IPS DF 19.7 (cell line): Measurements from ENCODE around the gene IL7R.

Experiments
- DNase-seq: peaks from one replicate; pipeline ENCODE4 v3.0.0-alpha.2; 2013; ENCODE audit warnings: low read depth, low spot score

Gene IL7R

DNA sequence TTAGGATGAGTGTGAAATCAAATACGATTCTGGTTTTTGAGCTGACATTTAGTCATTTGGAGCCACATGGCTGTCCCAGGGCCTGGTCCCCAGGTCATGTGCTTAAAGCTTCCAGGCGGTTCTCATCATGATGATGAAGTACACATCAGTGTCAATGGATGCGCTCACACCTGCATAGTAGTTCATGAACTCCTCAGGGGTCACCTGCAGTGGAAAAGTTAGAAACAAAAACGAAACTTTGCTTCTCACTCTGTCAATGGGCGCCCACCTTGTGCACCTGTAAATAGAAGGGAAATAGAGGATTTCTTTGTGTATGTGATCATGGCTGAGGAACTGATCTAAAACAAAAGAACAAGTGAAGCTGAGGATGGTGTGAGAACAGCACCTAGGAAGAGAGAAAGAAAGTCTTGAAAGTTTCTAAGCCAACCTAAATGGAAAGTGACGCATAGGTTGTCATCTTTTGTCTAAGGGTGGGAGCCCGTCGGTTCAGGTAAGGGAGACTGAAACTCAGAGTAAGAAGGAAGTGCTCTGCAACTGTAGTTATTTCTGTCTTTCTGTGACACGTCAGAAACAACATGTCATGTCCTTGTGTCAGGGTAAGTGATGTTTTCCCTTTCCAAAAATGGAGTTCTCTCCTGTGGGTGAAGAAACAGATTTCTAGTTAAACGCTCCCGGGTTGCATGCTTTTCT lies 47.9 kb downstream of the IL7R start:
- no peak for DNase-seq

DNA sequence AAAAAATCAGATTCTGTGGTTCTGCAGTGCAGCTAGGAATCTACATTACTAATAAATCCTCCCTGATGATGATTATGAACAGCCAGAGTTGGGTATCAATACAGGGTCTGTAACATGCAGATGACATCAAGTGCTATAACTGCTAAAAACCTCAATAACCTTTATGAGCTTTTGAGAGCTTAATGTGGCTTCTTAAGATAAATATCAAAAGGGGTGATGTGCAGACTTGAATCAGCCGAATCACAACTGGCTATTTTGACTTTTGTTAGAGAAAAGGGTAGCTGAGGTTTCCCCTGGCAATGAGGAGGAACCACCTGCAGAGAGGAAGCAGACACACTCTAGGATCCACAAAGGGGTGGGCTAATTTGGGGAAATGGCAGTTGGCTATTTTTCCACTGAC lies 51.5 kb downstream of the IL7R start:
- DNase-seq: no peak

DNA sequence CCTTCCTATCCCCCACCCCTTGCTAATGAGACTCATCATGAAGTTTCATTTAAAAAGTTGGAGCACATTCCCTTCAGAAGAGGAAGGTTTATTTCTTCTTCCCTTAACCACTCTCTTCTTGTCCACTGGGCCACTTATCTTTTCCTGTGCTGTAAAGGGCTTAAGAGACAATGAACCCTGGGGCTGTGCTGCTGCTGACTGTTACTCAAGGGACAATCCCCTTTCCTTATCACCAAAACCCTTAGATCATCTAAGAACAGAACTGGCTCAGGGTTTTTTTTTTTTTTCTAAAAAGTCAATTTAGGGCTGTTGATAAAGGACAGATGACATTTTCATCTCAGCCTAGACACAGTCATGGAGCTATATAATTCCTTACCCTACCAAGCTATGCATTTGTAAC lies 52.1 kb downstream of the IL7R start:
- DNase-seq: no peak

DNA sequence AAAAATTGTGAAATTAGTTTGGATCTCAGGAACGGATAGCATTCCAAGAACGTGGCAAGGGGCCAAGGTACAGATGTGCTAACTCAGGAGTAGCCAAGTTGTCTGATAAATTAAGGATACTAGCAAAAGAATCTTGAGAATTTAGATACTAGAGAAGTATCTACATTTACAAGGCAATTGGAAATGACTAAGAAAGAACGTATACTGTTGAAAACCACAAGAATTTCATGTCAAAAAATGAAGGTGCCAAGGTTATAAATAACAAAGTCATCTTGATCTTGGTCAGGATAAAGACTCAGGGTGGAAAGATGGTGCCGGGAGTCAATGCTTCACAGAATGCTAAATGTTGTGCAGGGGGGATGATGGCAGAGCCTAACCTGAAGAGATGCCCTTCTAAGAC lies 62.5 kb downstream of the IL7R start:
- DNase-seq: no peak

DNA sequence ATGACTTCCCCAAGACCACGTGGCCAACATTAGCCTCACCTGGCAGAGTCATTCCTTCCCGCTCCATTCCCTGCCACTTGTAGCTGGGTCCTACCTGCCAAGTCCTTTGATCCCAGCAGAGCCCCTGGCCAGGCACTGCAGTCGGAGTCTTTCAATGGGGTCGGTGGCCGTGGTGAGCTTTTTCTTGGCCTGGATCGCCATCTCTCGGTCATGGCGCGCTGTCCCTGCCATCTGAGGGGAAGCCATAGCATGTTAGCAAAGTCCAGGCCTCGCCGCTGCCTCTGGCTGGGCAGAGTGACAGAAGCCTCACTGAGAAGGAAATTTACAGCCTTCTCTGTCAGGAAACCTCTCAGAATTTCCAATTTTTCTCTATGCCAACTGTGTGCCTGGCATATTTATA lies 64.2 kb downstream of the IL7R start:
- no peak for DNase-seq

DNA sequence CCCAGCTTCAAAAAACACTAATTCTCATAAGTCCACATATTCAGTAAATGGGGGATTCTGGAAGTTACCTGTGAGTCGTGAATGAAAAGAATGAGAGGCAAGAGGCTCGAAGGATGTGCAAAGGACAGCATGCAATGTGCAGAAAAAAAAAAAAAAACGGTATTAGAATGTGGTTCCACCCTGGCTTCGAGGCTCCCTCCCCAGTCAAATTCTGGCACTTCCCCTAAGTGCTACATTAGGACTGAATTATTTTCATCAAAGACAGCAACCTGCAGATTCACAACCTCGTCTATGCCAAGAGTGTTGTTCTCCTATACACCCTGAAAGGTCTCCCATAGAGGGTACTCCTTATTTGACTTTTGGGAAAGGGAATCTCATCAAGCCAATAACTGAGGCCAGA lies 65.2 kb downstream of the IL7R start:
- no peak for DNase-seq

DNA sequence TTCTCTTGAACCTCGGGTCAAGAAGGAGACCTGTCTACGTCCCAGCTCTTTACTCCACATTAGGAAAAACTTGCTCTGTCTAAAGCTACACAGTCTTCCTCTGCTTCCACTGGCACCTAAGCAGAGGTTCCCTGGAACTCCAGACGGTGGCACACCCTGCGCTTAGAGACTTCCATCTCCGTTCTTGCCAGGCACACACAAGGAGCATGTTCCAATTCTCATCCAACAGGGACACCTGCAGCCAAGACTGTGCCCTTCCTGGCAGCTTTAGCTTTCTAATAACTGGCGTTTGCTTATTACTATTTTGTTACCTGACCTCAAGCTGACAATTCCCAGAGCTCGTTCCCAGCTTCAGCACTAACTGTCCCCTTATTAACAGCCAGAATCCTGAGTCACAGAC lies 65.8 kb downstream of the IL7R start:
- DNase-seq: no peak

DNA sequence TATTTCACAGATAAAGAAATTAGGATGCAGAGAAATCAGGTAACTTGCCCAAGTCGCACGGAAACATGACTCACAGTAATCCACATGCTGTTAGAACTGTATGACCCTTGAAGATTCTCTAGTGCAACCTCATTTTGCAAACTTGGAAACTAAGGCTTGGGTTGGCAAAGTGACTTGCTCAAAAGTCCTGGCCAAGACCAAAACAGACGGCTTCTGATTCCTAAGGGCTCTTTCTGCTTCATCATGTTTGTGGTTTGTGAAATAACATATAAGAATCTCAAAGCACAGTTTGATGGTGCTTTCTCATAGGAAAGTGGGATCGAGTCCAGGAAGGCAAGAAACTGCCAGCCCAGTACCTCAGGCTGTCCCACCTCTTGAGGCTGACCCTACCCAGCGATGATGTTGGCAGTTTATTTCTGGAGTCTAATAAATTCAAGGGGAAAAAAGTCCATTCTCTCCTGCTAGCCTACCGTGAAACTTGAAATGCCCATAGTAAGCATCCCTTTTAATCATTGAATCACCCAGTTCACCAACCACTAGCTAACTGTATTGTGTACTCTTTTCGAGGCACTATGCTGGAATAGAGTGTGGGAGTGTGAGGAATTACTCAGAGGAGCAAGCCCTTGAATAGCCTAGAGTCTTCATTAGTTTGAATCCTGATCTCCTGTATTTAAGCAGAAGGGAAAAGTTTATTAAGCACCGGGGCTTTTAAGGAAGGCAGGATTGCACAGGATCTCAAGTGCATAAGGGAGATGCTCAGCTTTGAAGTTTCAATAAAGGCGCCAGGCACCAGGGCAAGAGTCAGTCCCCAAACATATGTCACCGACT lies 67.6 kb downstream of the IL7R start:
- no peak for DNase-seq

DNA sequence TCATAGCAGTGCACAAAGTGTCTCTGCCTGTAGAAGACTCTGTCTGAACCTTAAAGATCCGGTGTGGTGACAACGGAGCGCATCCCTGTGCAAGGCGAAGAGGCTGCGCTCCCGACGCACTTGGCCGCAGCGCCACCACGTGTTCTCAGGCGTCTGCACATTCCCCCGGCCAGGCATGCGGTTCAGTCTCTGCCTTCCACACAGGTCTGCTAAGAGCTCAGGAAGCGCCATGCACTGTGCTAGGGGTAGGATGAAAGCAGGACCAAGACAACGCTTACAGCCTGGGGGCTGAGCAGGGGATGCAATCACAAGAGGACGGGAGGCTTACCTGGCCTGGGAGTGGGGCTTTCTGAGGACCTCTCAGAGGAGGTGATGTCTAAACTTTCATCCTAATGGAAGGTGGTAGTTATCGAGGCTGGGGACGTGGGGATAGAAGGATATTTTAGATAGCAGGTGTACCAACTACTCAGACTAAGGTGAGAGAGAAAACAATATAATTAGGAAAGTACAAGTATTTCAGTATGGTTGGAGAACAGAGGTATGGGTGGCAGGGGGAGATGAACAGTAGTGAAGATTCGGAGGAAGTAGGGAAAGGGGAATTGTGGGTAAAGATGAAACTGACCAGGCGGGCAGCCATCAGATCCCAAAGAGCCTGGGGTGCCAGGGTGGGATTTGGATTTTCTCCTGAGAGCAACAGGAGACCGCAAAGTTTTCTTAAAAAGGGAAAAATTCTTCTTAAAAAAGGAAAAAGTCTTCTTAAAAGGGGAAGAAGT lies 68.4 kb downstream of the IL7R start:
- no peak for DNase-seq

DNA sequence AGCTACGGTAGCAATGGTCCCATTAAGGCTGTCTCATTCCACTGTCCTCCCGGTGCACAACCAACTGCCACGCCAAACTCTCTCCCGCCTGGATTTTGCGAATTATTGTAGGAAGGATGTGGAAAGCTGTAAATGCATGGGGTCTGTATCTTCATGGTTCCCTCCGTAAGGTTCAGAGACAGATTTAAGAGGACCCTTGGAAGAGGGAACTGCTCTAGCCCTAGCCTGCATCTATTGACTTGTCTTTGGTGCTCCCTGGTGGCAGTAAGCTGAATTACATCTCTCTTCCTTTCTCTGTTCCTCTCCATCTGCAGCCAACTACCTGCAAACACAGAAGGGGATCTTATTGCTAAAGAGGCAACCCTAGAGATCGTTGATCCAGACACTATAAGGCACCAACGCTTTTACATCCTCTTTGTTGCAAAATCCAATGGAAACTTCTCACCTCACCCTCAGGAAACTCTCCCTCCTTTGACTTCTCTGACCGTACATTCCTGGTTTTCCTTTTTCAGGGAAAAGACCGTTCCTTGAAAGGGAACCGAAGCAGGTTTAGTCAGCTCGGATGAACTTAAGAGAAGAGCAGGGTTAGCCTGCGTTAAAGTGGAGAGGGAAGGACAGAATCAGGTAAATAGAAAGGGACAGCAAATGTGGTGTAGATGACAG lies 69.8 kb downstream of the IL7R start:
- DNase-seq: no peak
